IMR-90 (cell line): ENCODE measurements around the gene ASB7.

Experiments
- BHLHE40 ChIP-seq: fragments of 150-350 bp; IDR thresholded peaks from 2 replicates; pipeline ENCODE4 v1.6.1; 2016; ENCODE audit warnings: mild to moderate bottlenecking, low read depth, low read length
- CEBPB ChIP-seq: IDR thresholded peaks from 2 replicates; pipeline ENCODE4 v1.6.1; 2012; ENCODE audit warnings: low read depth, low read length, improper control_type of control experiment
- MAFK ChIP-seq: IDR thresholded peaks from 2 replicates; pipeline ENCODE4 v1.6.1; 2012; ENCODE audit warnings: low read depth, low read length, improper control_type of control experiment
- MAZ ChIP-seq: IDR thresholded peaks from 2 replicates; pipeline ENCODE4 v1.6.1; 2012; ENCODE audit warnings: low read depth, mild to moderate bottlenecking, low read length, improper control_type of control experiment, moderate library complexity, borderline replicate concordance
- MXI1 ChIP-seq: IDR thresholded peaks from 2 replicates; pipeline ENCODE4 v1.6.1; 2012; ENCODE audit warnings: low read depth, mild to moderate bottlenecking, low read length, moderate library complexity, borderline replicate concordance
- NFE2L2 ChIP-seq: fragments of 150-350 bp; IDR thresholded peaks from 2 replicates; pipeline ENCODE4 v1.6.1; 2016; ENCODE audit warnings: low read depth, mild to moderate bottlenecking, low read length
- POLR2A ChIP-seq: IDR thresholded peaks from 2 replicates; pipeline ENCODE4 v1.6.1; 2012; ENCODE audit warnings: mild to moderate bottlenecking, low read depth, low read length
- RAD21 ChIP-seq: IDR thresholded peaks from 2 replicates; pipeline ENCODE4 v1.6.1; 2012; ENCODE audit warnings: low read length, improper control_type of control experiment
- RCOR1 ChIP-seq: IDR thresholded peaks from 2 replicates; pipeline ENCODE4 v1.6.1; 2012; ENCODE audit warnings: mild to moderate bottlenecking, low read length, improper control_type of control experiment; ENCODE audit not compliant: insufficient replicate concordance
- RFX5 ChIP-seq: IDR thresholded peaks from 2 replicates; pipeline ENCODE4 v1.8.0; 2012; ENCODE audit warnings: low read depth, mild to moderate bottlenecking, low read length, moderate library complexity
- SMC3 ChIP-seq: fragments of 150-350 bp; IDR thresholded peaks from 2 replicates; pipeline ENCODE4 v1.6.1; 2016; ENCODE audit warnings: low read depth, mild to moderate bottlenecking, antibody characterized with exemption, low read length, moderate library complexity
- TF ChIP-seq, protein P1 (sequence below): conservative IDR thresholded peaks from 2 replicates; pipeline ENCODE4 v1.5.1; 2012; ENCODE audit warnings: mild to moderate bottlenecking, low read depth, low read length, improper control_type of control experiment
- TF ChIP-seq, protein P2 (sequence below): fragments of 150-350 bp; IDR thresholded peaks from 2 replicates; pipeline ENCODE4 v1.6.1; 2017; ENCODE audit warnings: mild to moderate bottlenecking, antibody characterized with exemption, low read length, low read depth
- TF ChIP-seq, protein P3 (sequence below): fragments of 150-350 bp; IDR thresholded peaks from 2 replicates; pipeline ENCODE4 v1.6.1; 2016; ENCODE audit warnings: low read depth, mild to moderate bottlenecking, low read length, moderate library complexity, borderline replicate concordance

DNA sequence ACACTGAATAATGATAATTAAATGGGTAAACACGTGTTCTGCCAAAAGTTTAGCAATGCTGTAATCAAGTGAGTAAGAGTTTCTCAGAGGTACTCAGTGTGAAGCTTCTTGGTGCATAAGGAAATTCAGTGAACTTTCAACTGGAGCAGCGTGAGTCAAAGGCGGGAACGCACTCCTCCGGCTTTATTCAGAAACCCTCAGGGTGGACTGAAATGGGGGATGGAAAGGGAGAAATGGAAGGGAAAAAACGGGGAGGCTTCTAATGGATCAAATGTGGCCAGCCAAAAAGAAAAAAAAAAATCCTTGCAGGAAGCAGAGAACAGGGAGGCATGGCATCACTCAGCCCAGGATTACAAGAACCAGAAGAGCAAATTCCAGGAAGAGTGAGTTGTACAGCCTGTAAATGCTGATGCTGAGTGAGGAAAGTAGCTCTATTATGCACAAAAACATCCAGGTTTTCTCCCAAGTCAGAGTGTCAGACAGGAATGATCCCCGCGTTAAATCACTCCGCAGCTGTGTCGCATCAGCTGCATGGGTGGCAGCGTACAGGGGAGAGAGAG lies 85.3 kb downstream of the ASB7 start:
- TF ChIP-seq, protein P1, sequence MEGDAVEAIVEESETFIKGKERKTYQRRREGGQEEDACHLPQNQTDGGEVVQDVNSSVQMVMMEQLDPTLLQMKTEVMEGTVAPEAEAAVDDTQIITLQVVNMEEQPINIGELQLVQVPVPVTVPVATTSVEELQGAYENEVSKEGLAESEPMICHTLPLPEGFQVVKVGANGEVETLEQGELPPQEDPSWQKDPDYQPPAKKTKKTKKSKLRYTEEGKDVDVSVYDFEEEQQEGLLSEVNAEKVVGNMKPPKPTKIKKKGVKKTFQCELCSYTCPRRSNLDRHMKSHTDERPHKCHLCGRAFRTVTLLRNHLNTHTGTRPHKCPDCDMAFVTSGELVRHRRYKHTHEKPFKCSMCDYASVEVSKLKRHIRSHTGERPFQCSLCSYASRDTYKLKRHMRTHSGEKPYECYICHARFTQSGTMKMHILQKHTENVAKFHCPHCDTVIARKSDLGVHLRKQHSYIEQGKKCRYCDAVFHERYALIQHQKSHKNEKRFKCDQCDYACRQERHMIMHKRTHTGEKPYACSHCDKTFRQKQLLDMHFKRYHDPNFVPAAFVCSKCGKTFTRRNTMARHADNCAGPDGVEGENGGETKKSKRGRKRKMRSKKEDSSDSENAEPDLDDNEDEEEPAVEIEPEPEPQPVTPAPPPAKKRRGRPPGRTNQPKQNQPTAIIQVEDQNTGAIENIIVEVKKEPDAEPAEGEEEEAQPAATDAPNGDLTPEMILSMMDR, result no peak
- TF ChIP-seq RFX5, result no peak
- no peak for TF ChIP-seq POLR2A
- peak; percentile 53 for TF ChIP-seq BHLHE40
- peak; percentile 81 for TF ChIP-seq CEBPB
- no peak for TF ChIP-seq RAD21
- TF ChIP-seq NFE2L2, result no peak
- 0 out of 2 replicates have a peak, but pooled peaks have one; percentile 17 for TF ChIP-seq SMC3
- TF ChIP-seq RCOR1, result no peak
- TF ChIP-seq MAFK, result no peak
- TF ChIP-seq, protein P2, sequence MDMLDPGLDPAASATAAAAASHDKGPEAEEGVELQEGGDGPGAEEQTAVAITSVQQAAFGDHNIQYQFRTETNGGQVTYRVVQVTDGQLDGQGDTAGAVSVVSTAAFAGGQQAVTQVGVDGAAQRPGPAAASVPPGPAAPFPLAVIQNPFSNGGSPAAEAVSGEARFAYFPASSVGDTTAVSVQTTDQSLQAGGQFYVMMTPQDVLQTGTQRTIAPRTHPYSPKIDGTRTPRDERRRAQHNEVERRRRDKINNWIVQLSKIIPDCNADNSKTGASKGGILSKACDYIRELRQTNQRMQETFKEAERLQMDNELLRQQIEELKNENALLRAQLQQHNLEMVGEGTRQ, result 0 out of 2 replicates have a peak, but pooled peaks have one; percentile 15
- TF ChIP-seq MXI1, result 0 out of 2 replicates have a peak, but pooled peaks have one; percentile 37
- TF ChIP-seq, protein P3, sequence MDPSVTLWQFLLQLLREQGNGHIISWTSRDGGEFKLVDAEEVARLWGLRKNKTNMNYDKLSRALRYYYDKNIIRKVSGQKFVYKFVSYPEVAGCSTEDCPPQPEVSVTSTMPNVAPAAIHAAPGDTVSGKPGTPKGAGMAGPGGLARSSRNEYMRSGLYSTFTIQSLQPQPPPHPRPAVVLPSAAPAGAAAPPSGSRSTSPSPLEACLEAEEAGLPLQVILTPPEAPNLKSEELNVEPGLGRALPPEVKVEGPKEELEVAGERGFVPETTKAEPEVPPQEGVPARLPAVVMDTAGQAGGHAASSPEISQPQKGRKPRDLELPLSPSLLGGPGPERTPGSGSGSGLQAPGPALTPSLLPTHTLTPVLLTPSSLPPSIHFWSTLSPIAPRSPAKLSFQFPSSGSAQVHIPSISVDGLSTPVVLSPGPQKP, result no peak
- TF ChIP-seq MAZ, result no peak
